HG02678 (cell line): Measurements from ENCODE around the gene CXCR5.

Experiments
- ATAC-seq: cut with Tn5 transposase; IDR thresholded peaks from one replicate; pipeline ENCODE4 v1.9.1; 2021; ENCODE audit warnings: mild to moderate bottlenecking, moderate library complexity; ENCODE audit not compliant: unreplicated experiment

CXCR5 gene

GRCh38 chr11:118924591-118925585, 41.2 kb downstream of the CXCR5 start:
- ATAC-seq: no peak

GRCh38 chr11:118927554-118928100, 43.9 kb downstream of the CXCR5 start:
- no peak for ATAC-seq

- ATAC-seq: peak; percentile 42
Measured at GRCh38 chr11:118928101-118928869, 44.6 kb downstream of the CXCR5 start.

- ATAC-seq: peak; percentile 1
Measured at GRCh38 chr11:118928870-118929500, 45.3 kb downstream of the CXCR5 start.

GRCh38 chr11:118929501-118930093, 45.9 kb downstream of the CXCR5 start:
- no peak for ATAC-seq

GRCh38 chr11:118930094-118930712, 46.5 kb downstream of the CXCR5 start:
- no peak for ATAC-seq

- ATAC-seq: no peak
Measured at GRCh38 chr11:118931571-118931970, 47.9 kb downstream of the CXCR5 start.

- no peak for ATAC-seq
Measured at GRCh38 chr11:118933486-118933885, 49.8 kb downstream of the CXCR5 start.

GRCh38 chr11:118935376-118935775, 51.7 kb downstream of the CXCR5 start:
- no peak for ATAC-seq

GRCh38 chr11:118938491-118939403, 55.1 kb downstream of the CXCR5 start:
- ATAC-seq: no peak

- no peak for ATAC-seq
Measured at GRCh38 chr11:118939404-118939915, 55.8 kb downstream of the CXCR5 start.

GRCh38 chr11:118939953-118940598, 56.4 kb downstream of the CXCR5 start:
- no peak for ATAC-seq

- ATAC-seq: no peak
Measured at GRCh38 chr11:118947091-118947490, 63.4 kb downstream of the CXCR5 start.
